NOMO-1 treated with dmso at 0.1 percent for 144 hours (cell line): ENCODE results near the gene LILRA6.
"Not testable (repeated sequence)": the region's sequence is repeated elsewhere in the genome, so short reads cannot be mapped to it uniquely, and the experiment has no call there.

ENCODE experiments used
- DNase-seq: peaks from one replicate; lab custom pipeline; 2025; ENCODE audit not compliant: unreplicated experiment; lab: John Stamatoyannopoulos, UW

Gene LILRA6

DNA sequence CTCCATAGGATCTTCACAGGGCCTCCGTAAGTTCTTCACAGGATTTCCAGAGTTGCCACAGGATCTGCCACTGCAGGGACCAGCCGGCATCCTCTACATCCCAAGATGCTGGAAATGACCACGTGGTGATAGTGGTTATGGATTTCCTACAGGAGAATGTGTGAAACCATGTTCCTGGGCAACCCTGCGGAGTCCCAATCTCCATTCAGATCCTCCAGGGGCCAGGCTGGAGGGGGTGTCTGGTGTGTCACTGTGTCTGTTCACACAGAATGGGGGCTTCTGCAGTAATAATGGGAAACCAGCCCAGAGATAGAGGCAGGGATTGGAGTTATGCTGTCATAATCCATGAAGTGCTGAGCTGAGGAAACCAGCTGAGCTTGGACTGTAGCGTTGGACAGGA, 8.6 kb downstream of the LILRA6 start:
- no peak for DNase-seq

DNA sequence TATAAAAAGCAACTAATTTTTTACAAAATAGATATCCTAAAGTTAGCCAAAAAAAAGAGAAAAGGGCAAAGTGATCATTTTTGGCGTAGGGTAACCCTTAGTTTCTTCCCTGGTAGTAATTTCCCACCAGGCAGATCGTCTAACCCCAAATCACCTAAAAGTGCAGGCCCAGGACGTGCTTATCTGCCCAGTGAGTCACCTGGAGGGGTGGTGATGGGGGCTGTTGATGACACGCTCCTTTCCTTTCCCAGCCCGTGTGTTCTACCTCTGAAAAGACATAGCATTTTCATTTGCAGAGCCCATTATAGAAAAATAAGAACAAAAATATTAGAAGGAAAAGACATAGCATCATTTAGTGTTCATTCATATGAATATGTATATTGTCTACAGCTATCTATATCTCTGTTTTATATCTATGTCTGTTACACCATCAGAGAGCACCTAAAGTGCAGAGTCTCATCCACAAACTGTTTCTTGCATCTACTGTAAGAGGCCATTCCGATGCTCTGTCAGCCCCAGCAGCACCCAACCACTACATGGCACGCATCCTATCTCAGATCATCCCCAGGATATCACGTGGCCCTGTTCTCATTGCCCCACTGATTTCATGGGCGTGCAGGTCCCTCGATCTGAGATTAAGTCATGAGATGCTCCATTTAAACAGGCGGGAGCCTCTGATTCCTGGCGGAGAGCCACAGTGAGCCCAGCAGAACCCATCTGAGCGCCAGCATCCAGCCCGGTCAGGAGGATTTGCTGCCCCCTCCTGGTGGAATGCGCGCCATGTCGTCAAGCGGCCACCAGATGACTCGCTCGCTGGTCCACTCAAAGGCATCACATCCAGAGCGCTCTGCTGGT, 11.3 kb downstream of the LILRA6 start:
- DNase-seq = peak; percentile 40

DNA sequence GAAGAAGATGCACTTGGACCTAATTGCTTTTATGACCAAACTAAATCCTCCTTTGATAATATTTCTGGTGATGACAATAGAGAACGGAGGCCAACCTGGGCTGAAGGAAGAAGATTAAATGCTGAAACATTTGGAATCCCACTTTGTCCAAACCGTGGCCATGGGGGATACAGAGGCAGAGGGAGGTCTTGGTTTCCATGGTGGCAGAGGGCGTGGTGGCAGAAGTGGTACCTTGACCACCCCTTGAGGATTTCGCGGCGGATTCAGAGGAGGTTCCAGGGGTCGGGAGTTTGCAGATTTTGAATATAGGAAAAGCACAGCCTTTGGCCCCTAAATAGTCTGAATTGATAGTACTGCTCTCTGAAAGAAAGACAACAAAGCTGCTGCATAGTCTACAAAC, 12.6 kb downstream of the LILRA6 start:
- no peak for DNase-seq

DNA sequence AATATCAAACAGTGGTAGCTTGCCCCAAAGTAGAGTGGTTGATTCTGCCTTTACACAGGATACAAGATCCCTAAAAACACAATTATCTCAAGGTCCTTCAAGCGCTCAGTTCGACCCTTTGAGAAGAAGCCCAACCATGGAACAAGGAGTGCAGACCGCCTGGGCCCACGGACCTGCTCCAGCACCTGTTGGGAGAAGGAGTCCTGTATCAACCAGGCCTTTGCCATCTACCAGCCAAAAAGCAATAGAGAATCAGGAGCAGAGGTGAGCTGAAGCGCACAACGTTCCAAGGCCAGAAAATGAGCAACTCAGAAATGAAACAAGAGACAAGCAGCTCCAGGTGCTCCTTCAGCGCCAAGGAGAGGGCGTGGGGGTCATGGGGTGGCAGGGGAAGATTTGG, 13.4 kb downstream of the LILRA6 start:
- DNase-seq = no peak

DNA sequence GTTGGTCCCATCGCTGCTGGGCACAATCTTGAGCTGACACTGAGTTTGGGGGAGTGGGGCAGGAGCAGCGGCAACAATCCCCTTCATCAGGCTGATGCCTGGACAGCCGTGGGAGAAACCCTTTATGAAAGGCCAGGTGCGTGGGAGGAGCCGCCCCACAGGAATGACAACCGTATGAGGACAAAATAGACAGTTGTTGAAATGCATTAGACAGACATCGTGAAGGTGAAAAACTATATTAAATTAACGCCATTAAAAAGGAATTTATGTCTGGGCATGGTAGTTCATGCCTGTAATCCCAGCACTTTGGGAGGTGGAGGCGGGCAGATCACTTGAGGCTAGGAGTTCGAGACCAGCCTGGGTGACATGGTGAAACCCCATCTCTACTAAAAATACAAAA, 18.0 kb downstream of the LILRA6 start:
- DNase-seq = not testable (repeated sequence)

DNA sequence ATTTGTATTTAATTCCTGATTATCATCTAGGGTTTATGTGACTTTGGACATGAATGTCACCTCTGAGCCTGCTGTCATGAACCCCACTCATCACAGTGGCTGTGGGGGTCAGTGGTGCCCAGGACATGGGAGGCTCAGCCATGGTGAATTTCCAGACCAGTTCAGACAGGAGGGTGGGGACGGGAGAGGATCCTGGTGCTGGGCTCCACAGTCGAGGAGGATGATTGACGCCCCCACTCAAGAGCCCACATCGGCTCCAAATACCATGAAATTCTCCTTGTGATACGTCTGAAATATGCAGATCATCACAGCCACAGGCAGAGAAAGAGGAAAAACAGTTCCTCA, 18.7 kb downstream of the LILRA6 start:
- not testable (repeated sequence) for DNase-seq

DNA sequence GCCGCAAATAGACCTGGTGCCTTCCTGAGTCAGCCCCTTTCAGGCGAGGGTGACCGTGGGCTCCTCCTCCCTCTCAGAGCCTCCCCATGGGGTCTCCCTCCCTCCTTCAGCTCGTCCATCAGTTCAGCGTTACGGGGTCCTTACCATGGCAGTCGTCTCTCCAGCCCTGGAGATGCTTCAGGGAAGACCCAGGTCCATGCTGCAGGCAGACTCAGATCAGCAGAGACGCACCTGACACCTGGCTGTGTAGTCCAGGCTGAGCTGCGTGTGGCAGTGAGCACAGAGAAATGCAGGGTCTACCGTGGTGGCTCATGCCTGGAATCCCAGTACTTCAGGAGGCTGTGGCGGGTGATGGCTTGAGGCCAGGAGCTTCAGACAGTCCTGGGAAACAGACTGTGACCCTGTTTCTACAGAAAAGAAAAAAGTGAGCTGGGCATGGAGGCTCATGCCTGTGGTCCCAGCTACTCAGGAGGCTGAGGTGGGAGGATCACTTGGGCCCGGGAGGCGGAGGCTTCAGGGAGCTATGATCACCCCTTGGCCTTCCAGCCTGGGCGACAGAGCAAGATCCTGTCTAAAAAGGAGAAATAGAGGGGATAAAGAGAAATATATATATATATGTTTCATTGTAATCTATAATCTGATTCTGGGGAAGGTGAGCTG, 19.2 kb downstream of the LILRA6 start:
- DNase-seq = not testable (repeated sequence)

DNA sequence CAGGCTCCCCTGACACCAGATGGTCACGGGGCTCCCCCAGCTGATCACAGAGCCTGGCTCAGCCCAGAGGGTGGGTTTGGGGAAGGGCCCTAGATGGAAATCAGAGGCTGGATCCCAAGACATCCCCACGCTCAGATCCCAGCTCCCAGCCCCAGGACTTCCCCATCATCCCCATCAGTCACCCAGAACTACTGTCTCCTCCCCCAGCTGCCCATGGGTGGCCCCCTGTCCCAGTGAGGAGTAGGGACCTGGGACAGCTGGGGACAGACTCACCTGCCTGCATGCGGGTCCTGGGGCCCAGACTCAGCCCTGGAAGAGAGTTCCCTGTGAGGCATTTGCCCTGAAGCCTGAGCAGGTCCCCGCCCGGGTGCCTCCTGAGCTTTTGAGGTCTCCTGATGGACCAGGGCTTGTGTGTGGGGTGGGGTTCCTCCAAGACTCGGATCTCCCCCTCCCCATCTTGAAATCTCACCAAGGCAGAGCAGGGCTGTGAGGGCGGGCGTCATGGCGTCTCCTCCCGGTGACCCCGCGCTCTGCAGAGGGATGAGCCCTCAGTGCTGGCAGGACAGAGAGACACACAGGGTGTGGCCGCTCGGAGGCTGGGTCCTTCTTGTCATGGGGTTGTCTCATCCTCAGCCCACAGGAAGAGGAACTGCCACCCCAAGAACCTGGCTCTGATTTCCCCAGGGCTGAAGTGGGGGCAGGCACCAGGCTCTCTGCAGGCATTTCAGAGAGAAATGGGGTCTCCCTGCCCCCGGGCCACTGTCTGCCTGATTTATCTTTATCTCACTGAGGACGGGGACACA, 19.9 kb downstream of the LILRA6 start, which contains the start of gene LILRB3:
Gene LILRB3, minus strand, starts transcription at position 534 of the 803 bp plus-strand sequence. Its CDS starts 31 bp downstream, at position 503.
- DNase-seq = not testable (repeated sequence)

DNA sequence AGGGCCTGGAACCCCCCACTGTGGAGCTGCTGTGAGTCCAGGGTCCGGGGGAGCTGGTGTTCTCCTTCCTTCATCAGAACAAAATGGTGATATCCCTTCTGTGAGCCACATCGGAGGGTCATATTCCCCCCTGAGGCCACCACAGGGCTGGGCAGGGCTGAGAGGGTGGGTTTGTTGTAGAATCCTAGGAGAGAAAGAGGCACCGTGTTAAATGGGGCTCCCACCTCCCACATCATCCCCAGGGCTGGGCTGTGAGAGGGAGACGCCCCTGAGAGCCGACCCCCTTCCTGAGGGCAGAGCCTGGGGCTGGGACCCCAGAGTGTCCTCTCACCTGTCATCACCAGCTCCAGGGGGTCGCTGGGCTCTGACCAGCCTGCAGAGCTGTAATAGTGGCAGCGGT, 20.6 kb downstream of the LILRA6 start:
- not testable (repeated sequence) for DNase-seq

DNA sequence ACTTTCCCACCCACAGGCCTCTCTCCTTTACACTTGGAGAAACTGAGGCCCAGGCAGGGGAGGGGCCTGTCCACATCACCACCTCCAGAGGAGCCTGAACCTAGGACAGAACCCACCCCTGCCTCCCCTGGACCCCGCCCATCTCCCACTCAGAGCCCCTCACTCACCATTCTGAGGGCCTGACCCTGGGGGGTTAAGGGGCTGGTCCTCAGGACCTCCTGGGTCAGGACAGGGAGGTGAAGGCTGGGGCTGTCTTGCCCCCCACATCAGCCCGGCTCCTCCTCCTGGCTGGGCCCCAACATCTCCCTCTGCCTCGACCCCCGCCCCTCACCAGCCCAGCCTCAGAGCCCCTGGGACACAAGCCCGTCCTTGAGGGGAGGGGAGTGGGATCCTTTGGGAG, 22.9 kb downstream of the LILRA6 start:
- DNase-seq = not testable (repeated sequence)

DNA sequence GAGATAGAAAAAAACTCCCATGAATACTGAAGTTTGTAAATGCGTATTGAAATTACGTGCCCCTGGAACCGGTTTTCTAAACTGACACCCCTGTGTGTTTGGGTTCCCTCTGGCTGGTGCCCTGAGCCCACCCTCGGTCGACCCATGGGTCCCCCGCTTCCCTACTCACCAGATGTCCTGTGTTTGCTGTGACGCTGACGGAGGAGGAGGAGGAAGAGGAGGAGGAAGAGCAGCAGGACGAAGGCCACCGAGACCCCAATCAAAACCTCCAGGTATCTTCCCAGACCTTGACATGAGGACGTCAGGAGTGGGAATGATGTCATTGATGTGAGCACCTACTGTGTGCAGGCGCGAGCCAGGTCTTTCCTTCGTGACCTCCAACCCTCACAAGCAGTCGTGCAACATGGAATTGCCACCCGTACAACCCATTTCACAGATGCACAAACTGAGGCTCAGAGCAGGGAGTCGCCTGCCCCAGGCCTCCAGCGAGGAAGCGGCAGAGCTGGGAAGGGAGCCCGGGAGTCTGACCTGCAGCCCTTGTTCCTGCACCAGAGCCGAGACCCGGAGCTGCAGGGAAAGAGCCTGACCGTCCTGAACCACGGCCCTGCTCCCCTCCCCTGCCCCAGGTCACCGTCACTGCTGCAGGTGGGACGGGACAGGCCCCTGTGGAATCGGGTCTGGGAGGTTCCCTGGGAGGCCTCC, 23.5 kb downstream of the LILRA6 start:
- DNase-seq = no peak

DNA sequence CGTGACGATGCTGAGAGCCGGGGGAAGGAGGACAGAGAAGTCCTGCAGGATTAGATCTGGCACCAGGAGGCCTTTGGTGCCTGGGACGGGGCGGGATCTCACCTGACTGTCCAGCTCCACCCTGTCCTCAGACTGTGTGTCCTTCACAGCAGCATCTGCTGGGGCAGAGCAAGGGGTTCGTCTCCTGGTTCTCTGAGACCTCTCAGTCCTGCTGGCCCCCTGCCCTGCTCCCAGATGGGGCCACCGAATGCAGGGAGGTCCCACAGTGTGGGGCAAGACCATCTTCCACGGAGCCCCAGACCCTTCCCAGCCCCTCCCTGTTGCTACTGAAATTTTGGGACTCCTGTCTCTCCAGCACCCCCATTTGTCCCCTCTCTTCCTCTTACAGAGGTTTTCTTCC, 24.3 kb downstream of the LILRA6 start:
- no peak for DNase-seq

DNA sequence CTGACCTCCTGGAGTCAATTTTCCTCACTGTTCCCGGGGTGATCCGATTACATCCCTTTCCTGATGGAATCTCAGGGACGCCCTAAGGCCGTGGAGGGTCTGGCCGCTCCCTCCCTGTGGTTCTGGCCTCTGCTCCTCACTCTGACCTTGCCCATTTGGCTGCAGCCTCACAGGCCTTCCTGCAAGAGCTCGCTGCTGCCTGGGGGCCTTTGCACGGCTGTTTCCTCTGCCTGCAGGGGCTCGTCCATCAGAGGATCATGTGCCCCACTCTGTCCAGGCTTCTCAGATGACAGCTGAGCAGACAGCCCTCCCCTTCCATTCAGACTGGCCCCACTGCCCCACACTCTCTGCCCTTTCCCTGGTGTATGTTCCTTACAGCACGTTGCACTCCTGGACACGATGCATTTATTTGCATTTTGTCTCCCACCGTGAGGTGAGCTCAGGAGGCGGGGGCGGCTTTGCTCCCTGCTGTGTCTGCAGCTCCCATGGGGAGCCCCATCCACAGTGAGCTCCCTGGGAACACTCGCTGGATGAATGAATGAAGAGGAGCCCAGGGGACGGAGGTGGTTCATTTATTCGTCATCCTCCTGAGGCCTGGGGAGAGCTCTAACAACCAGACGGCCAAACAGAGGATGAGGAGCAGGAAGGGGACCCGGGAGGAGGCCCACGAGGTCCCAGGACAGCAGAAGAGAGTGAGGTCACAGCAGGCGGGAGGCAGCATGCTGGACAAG, 24.9 kb downstream of the LILRA6 start:
- DNase-seq = not testable (repeated sequence)

DNA sequence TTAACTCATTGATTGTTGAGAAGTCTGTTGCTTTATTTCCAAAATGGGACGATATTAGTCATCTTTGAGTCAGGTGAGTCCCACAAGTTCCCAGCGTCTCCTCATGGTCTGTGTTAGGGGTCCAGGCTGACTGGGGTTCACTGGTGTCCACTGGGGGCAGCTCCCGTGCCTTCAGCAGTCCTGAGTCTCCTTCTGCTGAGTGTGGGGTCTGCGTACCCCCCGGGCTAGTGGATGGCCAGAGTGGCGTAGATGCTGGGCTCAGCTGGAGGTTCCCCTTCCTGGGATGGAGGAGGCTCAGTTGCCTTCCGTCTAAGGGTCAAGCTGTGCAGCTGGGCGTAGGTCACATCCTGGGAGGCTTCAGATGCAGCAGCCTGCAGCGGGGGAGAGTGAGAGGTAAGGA, 25.7 kb downstream of the LILRA6 start:
- no peak for DNase-seq

DNA sequence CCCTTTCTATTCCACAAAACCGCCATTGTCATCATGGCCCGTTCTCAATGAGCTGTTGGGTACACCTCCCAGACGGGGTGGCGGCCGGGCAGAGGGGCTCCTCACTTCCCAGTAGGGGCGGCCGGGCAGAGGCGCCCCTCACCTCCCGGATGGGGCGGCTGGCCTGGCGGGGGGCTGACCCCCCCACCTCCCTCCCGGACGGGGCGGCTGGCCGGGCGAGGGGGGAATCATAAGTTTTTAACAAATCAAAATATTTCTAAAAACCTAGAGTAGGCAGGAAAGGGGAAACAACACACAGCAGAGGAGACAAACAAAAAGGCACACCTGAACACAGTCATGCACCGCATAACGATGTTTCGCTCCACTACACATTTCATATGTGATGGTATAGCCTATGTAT, 27.9 kb downstream of the LILRA6 start:
- DNase-seq = not testable (repeated sequence)

DNA sequence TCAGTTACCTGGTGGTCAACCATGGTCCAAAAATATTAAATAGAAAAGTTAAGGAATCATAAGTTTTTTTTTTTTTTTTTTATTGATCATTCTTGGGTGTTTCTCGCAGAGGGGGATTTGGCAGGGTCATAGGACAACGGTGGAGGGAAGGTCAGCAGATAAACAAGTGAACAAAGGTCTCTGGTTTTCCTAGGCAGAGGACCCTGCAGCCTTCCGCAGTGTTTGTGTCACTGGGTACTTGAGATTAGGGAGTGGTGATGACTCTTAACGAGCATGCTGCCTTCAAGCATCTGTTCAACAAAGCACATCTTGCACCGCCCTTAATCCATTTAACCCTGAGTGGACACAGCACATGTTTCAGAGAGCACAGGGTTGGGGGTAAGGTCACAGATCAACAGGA, 28.4 kb downstream of the LILRA6 start:
- not testable (repeated sequence) for DNase-seq

DNA sequence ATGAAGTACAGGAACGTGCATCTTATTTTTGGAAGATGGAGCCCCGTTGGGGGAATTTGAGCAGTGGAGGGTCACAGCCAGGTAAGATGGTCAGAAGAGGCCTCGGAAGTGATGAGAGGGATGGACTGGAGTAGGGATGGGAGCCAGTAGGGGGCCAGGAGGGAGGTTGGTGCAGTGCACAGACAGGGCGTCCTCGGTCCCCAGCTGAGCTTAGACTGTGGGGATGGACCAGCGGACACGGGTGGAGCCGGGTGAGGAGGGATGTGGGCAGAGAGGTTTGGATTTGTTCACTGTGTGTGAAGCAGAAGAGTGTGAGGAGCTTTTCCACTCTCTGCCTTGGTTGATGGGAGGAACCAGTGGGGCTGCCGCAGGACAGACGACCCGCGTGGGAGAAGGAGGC, 31.4 kb downstream of the LILRA6 start:
- no peak for DNase-seq

DNA sequence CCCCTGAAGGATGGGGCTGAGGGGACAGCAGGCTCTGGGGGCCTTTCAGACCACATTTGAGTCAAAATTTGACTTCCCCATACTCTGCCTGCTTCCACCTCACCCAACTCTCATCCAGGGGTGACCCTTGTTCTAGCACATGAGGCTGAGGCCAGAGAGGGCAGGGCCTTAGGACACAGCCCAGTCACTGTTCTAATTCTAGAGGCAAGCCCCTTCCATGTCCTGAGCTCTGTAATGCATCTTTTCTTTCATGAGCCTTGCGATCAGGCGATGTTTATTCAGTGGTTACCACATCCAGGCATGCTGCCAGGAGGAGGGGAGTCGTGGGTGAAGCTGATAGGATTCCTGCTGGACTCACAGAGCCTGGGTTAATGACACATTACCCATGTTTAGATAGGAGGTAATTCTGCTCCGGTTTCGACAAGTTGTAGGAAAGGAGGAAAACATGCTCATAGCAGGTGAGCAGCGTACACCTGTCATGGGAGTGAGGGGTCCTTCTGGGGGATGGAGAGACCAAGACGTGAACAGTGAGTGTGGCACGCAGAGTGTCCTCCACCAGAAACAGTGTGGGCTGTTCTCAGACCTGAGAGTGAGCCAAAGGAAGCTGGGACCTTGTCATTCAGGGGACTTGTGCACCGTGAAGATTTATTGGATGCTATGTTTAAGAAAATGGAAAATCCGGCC, 32.6 kb downstream of the LILRA6 start:
- peak; percentile 47 for DNase-seq

DNA sequence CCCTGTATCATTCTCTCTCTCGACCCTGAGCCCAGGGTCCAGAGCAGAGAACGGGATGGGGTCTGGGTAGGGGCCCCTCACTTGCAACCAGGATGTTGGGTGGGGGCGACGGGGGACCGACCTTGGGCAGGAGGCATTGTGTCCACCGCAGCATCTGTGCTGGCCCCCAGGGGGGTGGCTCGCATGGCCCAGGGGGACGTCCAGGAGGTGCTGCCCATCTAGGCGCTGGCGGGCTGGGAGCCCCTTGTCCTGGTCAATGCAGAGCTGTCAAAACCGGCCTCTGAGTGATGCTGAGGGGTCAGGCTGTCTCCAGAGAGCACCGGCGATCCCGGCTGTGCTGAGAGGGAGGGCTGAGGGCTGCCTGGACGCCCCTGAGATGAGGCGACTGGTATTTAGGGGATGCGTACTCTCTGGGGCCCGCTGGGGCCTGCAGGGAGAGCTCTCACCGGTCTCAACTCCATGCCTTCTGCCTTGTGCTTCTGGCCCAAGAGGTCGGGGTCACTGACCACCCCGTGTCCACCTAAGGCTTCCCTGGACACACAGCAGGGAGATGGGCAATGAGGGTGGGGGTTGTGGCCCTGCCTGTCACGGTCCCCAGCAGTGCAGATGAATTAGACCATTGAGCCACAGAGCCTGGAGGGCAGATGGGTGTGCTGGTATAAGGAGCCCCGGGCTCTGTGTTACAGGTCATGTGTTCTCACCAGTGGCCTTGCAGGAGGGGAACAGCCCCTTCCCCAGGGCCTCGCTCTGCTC, 33.4 kb downstream of the LILRA6 start:
- DNase-seq = no peak
